OCI-LY1 (cell line): Measurements from ENCODE around the gene CRY1.

Experiments
- H2AFZ ChIP-seq: fragments of 200-600 bp; sonication (generic), shearing (Covaris generic); 2 replicates; pipeline ENCODE4 v1.6.0; 2014; ENCODE audit warnings: antibody characterized with exemption, mild to moderate bottlenecking, low read length
- H3F3A ChIP-seq: fragments of 200-600 bp; sonication (generic), shearing (Covaris generic); 2 replicates; pipeline ENCODE4 v1.6.0; 2014; ENCODE audit warnings: mild to moderate bottlenecking, antibody characterized with exemption, low read length, moderate library complexity; ENCODE audit not compliant: insufficient read depth
- H3K27ac ChIP-seq: fragments of 200-600 bp; sonication (generic); 2 replicates; pipeline ENCODE4 v1.5.1; 2014; ENCODE audit warnings: low read length, mixed run types, mild to moderate bottlenecking, low read depth; ENCODE audit not compliant: poor library complexity, severe bottlenecking
- H3K27me3 ChIP-seq: fragments of 200-600 bp; sonication (generic); 2 replicates; pipeline ENCODE4 v1.6.0; 2014; ENCODE audit warnings: antibody characterized with exemption, mild to moderate bottlenecking, low read length, moderate library complexity; ENCODE audit not compliant: insufficient read depth
- H3K36me3 ChIP-seq: fragments of 200-600 bp; sonication (generic); 2 replicates; pipeline ENCODE4 v1.6.1; 2014; ENCODE audit warnings: mild to moderate bottlenecking, antibody characterized with exemption, low read length, moderate library complexity, mixed read lengths; ENCODE audit not compliant: insufficient read depth
- H3K4me1 ChIP-seq: fragments of 200-600 bp; sonication (generic); 2 replicates; pipeline ENCODE4 v1.5.1; 2014; ENCODE audit warnings: mild to moderate bottlenecking, low read length, moderate library complexity; ENCODE audit not compliant: insufficient read depth, severe bottlenecking
- H3K4me2 ChIP-seq: fragments of 200-600 bp; sonication (generic), shearing (Covaris generic); 2 replicates; pipeline ENCODE4 v1.6.1; 2014; ENCODE audit warnings: low read length
- H3K4me3 ChIP-seq: fragments of 200-600 bp; sonication (generic); 2 replicates; pipeline ENCODE4 v1.5.1; 2014; ENCODE audit warnings: low read length, low read depth, mild to moderate bottlenecking, mixed read lengths; ENCODE audit not compliant: poor library complexity, severe bottlenecking
- H3K79me2 ChIP-seq: fragments of 200-600 bp; shearing (Covaris generic); 2 replicates; pipeline ENCODE4 v1.6.1; 2016; ENCODE audit warnings: mixed run types, low read length, mixed read lengths; ENCODE audit not compliant: insufficient read depth
- H3K9ac ChIP-seq: fragments of 200-600 bp; sonication (generic), shearing (Covaris generic); 2 replicates; pipeline ENCODE4 v1.6.1; 2014; ENCODE audit warnings: mild to moderate bottlenecking, low read length, mixed read lengths
- H3K9me2 ChIP-seq: fragments of 200-600 bp; sonication (generic), shearing (Covaris generic); 2 replicates; pipeline ENCODE4 v1.6.1; 2014; ENCODE audit warnings: low read depth, mild to moderate bottlenecking, low read length, mixed read lengths
- H3K9me3 ChIP-seq: fragments of 200-600 bp; shearing (Covaris generic); 2 replicates; pipeline ENCODE4 v1.6.1; 2014; ENCODE audit warnings: low read length, mixed read lengths
- H4K20me1 ChIP-seq: fragments of 200-600 bp; sonication (generic), shearing (Covaris generic); 2 replicates; pipeline ENCODE4 v1.6.0; 2016; ENCODE audit warnings: mild to moderate bottlenecking, low read length; ENCODE audit not compliant: insufficient read depth
- EZH2 ChIP-seq: fragments of 200-600 bp; sonication (generic), shearing (Covaris generic); IDR thresholded peaks from 2 replicates; pipeline ENCODE4 v1.8.0; 2017; ENCODE audit warnings: borderline replicate concordance, mixed run types, mild to moderate bottlenecking, antibody characterized with exemption, low read length, moderate library complexity, mixed read lengths
- TF ChIP-seq, protein P1 (sequence below): fragments of 200-600 bp; sonication (generic), shearing (Covaris generic); IDR thresholded peaks from 2 replicates; pipeline ENCODE4 v1.5.1; 2017; ENCODE audit warnings: mild to moderate bottlenecking, antibody characterized with exemption, low read length, moderate library complexity, mixed read lengths

Gene CRY1

DNA sequence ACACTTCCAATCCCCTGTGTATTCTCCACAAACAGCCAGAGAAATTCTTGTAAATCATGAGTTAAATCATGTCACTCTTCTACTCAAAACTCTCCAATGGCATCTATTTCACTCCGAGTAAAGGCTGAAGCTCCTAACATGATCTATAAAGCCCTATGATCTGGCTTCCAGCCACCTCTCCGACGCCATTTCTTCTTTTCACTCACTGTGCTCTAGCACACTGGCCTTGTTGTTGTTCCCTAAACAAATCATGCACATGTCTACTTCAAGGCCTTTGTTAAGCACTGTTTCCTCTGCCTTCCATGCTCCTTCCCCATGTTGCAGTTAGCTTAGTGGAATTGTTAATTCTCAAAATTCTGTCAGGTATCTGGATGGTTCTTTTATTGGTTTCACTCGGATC lies 76.3 kb downstream of the CRY1 start:
- Histone ChIP-seq H3K27me3 (no peaks in the 10 kb centered on the region), H3K9me2 (no peaks in the 10 kb centered on the region), H3K9ac (no peak overlapping the region), H3K9me3 (no peaks in the 10 kb centered on the region), H3K36me3 (no peaks in the 10 kb centered on the region), H3K4me2 (no peak overlapping the region), H3K79me2 (no peaks in the 10 kb centered on the region), H3F3A (no peaks in the 10 kb centered on the region), H3K4me3 (no peak overlapping the region), H3K4me1 (no peaks in the 10 kb centered on the region), H3K27ac (no peak overlapping the region), H2AFZ (no peak overlapping the region), H4K20me1 (no peaks in the 10 kb centered on the region)
- TF ChIP-seq, protein P1, sequence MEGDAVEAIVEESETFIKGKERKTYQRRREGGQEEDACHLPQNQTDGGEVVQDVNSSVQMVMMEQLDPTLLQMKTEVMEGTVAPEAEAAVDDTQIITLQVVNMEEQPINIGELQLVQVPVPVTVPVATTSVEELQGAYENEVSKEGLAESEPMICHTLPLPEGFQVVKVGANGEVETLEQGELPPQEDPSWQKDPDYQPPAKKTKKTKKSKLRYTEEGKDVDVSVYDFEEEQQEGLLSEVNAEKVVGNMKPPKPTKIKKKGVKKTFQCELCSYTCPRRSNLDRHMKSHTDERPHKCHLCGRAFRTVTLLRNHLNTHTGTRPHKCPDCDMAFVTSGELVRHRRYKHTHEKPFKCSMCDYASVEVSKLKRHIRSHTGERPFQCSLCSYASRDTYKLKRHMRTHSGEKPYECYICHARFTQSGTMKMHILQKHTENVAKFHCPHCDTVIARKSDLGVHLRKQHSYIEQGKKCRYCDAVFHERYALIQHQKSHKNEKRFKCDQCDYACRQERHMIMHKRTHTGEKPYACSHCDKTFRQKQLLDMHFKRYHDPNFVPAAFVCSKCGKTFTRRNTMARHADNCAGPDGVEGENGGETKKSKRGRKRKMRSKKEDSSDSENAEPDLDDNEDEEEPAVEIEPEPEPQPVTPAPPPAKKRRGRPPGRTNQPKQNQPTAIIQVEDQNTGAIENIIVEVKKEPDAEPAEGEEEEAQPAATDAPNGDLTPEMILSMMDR = no peak

DNA sequence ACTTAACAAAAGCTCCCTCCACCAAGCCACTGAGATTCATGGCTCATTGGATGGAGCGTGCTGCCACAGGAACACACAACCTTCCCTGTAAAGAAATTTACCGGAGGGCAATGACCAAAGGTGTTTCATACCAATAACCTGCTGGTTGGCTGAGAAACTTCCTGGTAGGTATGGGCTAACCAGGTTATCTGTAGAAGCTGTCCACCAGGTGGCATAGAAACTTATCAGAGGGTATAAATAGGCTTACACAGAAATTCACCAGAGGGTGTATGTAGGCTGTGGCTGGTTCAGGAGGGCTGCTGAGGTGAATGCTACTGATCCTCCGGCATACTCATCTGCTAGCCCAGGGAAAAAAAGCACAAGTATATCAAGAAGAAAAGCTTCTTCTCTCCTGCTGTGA lies 79.3 kb downstream of the CRY1 start:
- Histone ChIP-seq H4K20me1 (no peaks in the 10 kb centered on the region), H3K4me2 (no peak overlapping the region), H3K9me2 (no peaks in the 10 kb centered on the region), H3K4me1 (no peaks in the 10 kb centered on the region), H3F3A (no peaks in the 10 kb centered on the region), H3K4me3 (no peak overlapping the region), H3K27me3 (no peaks in the 10 kb centered on the region), H2AFZ (no peak overlapping the region), H3K27ac (no peak overlapping the region), H3K79me2 (no peaks in the 10 kb centered on the region), H3K36me3 (no peaks in the 10 kb centered on the region), H3K9ac (no peak overlapping the region), H3K9me3 (no peaks in the 10 kb centered on the region)
- TF ChIP-seq, protein P1 = no peak
- TF ChIP-seq EZH2 = no peak

DNA sequence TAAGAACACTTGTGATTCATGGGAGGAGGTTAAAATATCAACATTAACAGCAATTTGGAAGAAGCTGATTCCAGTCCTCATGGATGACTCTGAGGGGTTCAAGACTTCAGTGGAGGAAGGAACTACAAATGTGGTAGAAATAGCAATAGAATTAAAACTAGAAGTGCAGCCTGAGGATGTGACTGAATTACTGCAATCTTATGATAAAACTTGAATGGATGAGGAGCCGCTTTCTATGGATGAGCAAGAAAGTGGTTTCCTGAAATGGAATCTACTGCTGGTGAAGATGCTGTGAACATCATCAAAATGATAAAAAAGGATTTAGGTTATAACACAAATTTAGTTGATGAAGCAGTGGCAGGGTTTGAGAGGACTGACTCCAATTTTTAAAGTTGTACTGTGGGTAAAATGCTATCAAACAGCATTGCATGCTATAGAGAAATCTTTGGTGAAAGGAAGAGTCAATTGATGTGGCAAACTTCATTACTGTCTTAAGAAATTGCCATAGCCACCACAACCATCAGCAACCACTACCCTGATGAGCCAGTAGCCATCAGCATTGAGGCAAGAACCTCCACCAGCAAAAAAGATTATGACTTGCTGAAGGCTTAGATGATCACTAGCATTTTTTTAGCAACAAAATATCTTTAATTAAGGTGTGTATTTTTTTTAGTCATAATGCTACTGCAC lies 80.5 kb downstream of the CRY1 start:
- H3K79me2 ChIP-seq = no peaks in the 10 kb centered on the region
- no peak overlapping the region for H3K9ac ChIP-seq
- H3K4me1 ChIP-seq = no peaks in the 10 kb centered on the region
- no peaks in the 10 kb centered on the region for H3K36me3 ChIP-seq
- TF ChIP-seq, protein P1 = no peak
- no peak for TF ChIP-seq EZH2
- no peak overlapping the region for H3K27ac ChIP-seq
- H4K20me1 ChIP-seq = no peaks in the 10 kb centered on the region
- no peaks in the 10 kb centered on the region for H3K9me3 ChIP-seq
- no peaks in the 10 kb centered on the region for H3K27me3 ChIP-seq
- no peaks in the 10 kb centered on the region for H3K9me2 ChIP-seq
- H3K4me3 ChIP-seq = no peak overlapping the region
- H2AFZ ChIP-seq = no peak overlapping the region
- no peak overlapping the region for H3K4me2 ChIP-seq
- H3F3A ChIP-seq = no peaks in the 10 kb centered on the region
